ENCODE results near the gene XXYLT1. TPM values are rescaled to one million over a fixed set of nuclear protein-coding genes. Genes with fewer than 3 reads are reported as not detected.

XXYLT1 gene
- total and polyA plus RNA-seq, 9 of the 15 experiments (the other 6 are each of a cell fraction or from before 2014, with no cell fraction given): 1.9 to 18.9 (median 15.0) TPM

GRCh38 chr3:195149292-195150030, 121.5 kb downstream of the XXYLT1 start (continued):
- TF ChIP-seq ARID2 (IDR thresholded peaks at IDR 0.05) (no peak), SRSF9 (IDR thresholded peaks at IDR 0.05; ENCODE audit: borderline replicate concordance, low read depth, low read length) (no peak), ZNF431 (CRISPR knock-in tag; IDR thresholded peaks at IDR 0.05) (no peak), ZNF280A (IDR thresholded peaks at IDR 0.05; ENCODE audit: low read depth, partially characterized antibody) (no peak), COPS2 (conservative IDR thresholded peaks at IDR 0.05) (no peak), ZNF274 (IDR thresholded peaks at IDR 0.05; ENCODE audit: borderline replicate concordance, low read depth, low read length) (no peak), ZBED1 (IDR thresholded peaks at IDR 0.05) (no peak), NCOA4 (IDR thresholded peaks at IDR 0.05; ENCODE audit: partially characterized antibody) (no peak), ZNF668 (CRISPR knock-in tag; IDR thresholded peaks at IDR 0.05) (peak; percentile 50; the same call in 1 of the 2 replicates), POLR2A (conservative IDR thresholded peaks at IDR 0.05) (no peak), FOXA1 (IDR thresholded peaks at IDR 0.05; ENCODE audit: borderline replicate concordance) (no peak), POLR2AphosphoS5 (IDR thresholded peaks at IDR 0.05; ENCODE audit: control insufficient read depth, insufficient read depth, low read depth, low read length) (no peak), ZNF589 (CRISPR knock-in tag; IDR thresholded peaks at IDR 0.05; ENCODE audit: low read depth) (peak; percentile 93), KDM1A (IDR thresholded peaks at IDR 0.05) (no peak), ZNF124 (CRISPR knock-in tag; IDR thresholded peaks at IDR 0.05) (no peak), ZFX (CRISPR knock-in tag; IDR thresholded peaks at IDR 0.05) (no peak), KAT2B (IDR thresholded peaks at IDR 0.05; ENCODE audit: low read depth, low read length) (no peak), KDM5B (IDR thresholded peaks at IDR 0.05; ENCODE audit: insufficient replicate concordance, low read depth, low read length) (no peak), PCBP1 (IDR thresholded peaks at IDR 0.05; ENCODE audit: low read depth, low read length, poor library complexity, severe bottlenecking) (no peak)
- TF ChIP-seq, protein P1, sequence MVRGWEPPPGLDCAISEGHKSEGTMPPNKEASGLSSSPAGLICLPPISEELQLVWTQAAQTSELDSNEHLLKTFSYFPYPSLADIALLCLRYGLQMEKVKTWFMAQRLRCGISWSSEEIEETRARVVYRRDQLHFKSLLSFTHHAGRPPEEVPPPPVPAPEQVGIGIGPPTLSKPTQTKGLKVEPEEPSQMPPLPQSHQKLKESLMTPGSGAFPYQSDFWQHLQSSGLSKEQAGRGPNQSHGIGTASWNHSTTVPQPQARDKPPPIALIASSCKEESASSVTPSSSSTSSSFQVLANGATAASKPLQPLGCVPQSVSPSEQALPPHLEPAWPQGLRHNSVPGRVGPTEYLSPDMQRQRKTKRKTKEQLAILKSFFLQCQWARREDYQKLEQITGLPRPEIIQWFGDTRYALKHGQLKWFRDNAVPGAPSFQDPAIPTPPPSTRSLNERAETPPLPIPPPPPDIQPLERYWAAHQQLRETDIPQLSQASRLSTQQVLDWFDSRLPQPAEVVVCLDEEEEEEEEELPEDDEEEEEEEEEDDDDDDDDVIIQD (CRISPR knock-in tag; IDR thresholded peaks at IDR 0.05): no peak
- TF ChIP-seq, protein P2, sequence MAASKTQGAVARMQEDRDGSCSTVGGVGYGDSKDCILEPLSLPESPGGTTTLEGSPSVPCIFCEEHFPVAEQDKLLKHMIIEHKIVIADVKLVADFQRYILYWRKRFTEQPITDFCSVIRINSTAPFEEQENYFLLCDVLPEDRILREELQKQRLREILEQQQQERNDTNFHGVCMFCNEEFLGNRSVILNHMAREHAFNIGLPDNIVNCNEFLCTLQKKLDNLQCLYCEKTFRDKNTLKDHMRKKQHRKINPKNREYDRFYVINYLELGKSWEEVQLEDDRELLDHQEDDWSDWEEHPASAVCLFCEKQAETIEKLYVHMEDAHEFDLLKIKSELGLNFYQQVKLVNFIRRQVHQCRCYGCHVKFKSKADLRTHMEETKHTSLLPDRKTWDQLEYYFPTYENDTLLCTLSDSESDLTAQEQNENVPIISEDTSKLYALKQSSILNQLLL (CRISPR knock-in tag; IDR thresholded peaks at IDR 0.05; ENCODE audit: borderline replicate concordance): no peak
- TF ChIP-seq, protein P3, sequence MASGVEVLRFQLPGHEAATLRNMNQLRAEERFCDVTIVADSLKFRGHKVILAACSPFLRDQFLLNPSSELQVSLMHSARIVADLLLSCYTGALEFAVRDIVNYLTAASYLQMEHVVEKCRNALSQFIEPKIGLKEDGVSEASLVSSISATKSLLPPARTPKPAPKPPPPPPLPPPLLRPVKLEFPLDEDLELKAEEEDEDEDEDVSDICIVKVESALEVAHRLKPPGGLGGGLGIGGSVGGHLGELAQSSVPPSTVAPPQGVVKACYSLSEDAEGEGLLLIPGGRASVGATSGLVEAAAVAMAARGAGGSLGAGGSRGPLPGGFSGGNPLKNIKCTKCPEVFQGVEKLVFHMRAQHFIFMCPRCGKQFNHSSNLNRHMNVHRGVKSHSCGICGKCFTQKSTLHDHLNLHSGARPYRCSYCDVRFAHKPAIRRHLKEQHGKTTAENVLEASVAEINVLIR (CRISPR knock-in tag; IDR thresholded peaks at IDR 0.05): peak; percentile 69

Data from K562 (cell line).